ENCODE measurements around the gene C16orf90.

Gene C16orf90, protein sequence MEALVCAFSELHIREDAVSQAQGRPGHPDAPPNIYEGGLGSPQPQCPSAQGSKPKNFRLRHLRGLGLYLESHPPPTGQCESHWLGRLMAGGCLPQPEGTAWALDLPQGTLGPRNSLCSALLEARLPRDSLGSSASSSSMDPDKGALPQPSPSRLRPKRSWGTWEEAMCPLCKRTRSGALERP

DNA sequence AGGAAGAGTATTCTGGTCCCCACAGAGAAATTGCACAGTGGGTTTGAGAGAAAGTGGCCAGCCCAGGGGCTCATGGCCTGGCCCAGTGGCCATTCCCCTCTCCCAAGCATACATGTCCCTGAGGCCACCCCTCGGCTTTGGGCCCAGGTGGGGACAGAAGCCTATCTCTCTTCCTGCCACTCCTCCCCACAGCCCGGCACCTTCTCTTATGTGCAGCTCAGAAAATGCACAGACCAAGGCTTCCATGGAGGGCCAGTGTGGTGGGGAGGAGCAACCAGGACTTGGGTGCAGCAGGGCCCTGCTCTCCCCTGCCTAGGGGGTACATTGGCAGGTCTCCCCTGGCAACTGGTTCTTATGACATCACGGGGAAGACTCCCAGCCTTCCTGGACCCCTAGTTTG is at the start of gene C16orf90:
Gene C16orf90 (minus strand): TSS at position 314 of the 400 bp plus-strand sequence. CDS start 68 bp downstream, at position 246.
- no peak for DNase-seq

GRCh38 chr16:3542601-3543373 is 47.5 kb upstream of the C16orf90 start:
- DNase-seq = no peak

GRCh38 chr16:3541527-3542155 is 46.4 kb upstream of the C16orf90 start:
- DNase-seq = no peak

DNA sequence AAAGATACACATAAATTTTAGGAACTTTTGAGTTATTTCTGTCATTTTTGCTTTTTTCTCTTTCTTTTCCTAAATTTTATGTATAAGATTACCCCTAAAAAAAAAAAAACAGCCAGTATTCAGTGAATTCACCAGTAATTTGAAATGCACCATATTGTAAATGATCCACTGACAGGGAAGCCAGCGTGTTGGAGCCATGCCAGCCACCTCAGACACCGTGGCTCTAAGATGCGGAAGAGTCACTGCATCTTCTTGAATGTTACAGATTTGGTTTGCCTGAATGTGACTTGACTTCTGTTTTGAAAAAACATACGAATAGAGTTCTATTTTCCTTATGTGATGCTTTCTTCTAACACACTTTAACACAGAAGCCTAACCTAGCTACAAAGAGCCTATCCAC is 42.9 kb upstream of the C16orf90 start:
- DNase-seq = no peak

GRCh38 chr16:3536851-3537250 is 41.6 kb upstream of the C16orf90 start:
- DNase-seq = no peak

DNA sequence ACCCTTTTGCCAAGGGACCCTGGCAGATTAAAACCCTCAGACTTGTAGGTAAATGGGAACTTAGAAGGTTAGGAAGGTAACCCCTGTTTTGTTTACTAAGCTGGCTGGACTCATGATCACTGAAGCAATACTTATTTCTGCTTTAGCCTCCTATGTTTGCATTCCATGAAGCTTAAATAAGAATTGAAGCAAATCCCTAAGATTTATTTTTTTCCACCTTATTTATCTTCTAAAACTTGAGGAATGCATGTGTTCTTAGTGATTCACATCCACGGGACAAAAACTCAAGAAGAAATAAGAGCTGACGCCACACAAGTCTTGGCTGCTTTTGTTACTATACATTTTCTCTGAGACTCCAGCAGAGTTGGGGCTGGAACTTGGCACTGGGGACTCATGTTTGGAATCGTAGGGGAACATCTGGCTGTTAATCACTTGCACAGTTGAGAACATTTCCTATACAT is 41.0 kb upstream of the C16orf90 start:
- DNase-seq = no peak

DNA sequence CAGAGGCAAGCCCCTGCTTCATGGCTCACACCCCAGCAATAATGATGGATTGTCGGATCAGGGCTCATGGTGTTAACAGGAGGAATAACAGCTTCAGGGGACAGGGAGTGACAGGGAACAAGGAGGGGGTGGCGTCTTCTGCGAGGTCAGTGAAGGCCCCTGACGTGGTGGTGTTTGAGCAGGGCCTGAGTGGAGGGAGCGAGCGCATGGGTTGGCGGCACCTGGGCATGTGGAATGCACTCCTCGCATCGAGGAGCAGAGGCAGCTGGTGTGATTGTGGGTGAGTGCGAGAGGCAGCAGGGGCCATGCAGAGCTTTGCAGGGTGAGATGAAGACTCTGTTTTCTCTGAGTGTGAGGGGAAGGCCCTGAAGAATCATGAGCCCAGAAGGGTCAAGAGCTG is 38.8 kb upstream of the C16orf90 start:
- DNase-seq = no peak

DNA sequence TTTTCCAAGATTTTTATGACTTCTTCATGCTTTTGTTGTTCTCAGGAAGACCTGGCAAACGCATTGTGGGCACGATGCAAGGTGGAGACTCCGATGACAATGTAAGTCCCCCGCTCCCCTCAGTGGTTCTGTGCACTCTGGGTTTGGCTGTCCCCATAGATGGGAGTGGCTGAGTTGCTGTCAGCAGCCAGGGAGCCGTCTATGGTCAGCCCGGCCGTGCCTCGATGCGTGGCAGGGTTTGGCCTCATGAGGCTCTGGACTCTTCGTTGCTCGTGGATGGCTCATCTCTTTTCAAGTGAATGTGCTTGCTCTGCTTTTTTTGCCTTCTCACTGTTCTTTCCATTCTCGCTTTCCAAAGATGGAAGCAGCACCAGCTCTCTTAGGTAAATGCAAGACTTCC is 37.5 kb upstream of the C16orf90 start:
- DNase-seq = no peak

DNA sequence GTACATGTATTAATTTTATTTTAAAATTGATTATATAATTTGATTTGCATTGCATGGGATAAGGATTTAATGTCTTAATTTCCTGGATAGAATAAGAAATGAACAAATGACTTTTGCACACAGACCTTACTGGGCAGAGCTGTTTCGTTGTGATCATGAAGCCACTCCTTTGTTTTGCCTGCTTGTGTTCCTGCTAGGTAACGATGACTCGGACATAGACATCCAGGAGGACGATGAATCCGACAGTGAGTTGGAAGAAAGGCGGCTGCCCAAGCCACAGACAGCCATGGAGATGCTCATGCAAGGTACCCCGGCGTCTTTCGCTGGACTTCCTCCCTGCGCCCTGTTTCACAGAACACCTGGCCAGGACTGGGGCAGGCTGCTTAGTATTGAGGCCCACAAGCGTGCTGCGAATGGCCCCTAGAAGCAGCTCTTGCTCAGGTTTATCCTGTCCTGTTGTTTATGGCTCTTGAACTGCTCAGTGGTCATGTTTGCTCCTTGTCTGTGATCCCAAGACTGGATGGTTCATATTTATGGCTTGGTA is 35.2 kb upstream of the C16orf90 start:
- no peak for DNase-seq

- DNase-seq = no peak
Observed at GRCh38 chr16:3529175-3529574, 33.9 kb upstream of the C16orf90 start.

DNA sequence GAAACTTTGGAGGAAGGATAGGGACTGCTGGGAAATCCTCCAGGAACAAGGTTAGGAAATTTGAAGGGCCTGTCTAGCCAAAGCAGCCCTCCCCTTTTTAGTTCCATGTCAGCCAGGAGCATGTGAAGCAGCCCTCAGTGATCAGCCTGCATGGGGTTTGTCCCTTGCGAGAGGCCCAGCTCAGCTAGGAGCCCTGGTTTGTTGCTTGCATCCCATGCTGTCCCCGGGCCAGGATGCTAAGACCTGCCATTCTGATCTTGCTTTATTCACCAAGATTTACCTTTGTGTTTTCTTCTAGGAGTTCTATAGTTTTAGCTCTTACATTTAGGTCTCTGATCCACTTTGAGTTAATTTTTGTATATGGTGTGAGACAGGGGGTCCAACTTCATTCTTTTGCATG is 33.1 kb upstream of the C16orf90 start:
- DNase-seq = no peak

DNA sequence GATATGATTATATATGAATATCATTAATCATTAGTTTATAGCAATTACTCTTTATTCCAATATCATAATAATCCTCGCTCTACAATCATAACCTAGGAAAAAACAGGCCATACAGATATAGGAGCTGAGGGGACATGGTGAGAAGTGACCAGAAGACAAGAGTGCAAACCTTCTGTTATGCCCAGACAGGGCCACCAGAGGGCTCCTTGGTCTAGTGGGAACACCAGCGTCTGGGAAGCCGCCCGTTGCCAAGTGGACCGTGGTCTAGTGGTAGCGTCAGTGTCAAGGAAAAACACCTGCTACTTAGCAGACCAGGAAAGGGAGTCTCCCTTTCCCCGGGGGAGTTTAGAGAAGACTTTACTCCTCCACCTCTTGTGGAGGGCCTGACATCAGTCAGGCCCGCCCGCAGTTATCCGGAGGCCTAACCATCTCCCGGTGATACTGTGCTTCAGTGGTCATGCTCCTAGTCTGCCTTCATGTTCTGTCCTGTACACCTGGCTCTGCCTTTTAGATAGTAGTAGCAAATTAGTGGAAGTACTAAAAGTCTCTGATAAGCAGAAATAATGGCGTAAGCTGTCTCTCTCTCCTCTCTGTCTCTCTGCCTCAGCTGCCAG is 32.0 kb upstream of the C16orf90 start:
- peak; percentile 42 to 48 for DNase-seq

DNA sequence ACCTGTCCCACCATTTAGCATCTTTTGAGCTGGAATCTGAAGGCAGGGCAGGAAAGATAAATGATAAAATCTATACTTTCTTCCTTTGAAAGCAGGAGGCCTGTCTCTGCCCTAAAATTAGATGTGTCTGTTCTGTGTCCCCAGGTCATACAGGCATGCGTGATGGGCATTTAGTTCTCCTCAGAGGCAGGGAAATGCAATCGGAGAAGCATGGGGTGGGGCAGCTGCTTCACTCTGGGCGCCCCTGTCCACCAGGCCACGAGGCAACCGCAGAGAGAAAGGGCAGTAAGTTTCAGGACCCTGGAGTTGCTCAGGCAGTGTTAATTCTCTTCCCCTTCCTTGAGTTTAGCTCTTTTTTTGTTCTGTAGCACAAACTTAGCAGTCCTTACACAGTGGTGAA is 30.7 kb upstream of the C16orf90 start:
- DNase-seq = no peak

- DNase-seq = no peak
Observed at GRCh38 chr16:3523281-3523680, 28.0 kb upstream of the C16orf90 start.

GRCh38 chr16:3520841-3521240 is 25.6 kb upstream of the C16orf90 start:
- no peak for DNase-seq

DNA sequence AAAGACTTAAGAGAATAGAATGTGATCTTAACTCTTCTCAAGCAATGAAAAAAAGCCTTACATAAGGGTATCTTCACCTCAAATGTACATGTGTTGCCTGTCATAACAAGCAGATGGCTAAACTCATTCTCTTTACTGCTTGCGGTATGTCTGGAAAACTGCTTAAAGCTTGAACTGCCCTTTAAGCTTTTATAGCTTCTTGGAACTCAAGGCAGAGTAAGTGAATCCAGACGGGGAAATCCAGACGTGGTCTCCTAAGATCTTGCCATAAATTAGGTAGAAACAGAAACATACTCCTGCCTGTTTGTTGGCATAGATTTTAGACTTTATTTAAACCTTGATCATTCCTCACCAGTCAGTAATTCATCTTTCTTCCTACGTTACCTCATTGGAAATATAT is 25.1 kb upstream of the C16orf90 start:
- no peak for DNase-seq

DNA sequence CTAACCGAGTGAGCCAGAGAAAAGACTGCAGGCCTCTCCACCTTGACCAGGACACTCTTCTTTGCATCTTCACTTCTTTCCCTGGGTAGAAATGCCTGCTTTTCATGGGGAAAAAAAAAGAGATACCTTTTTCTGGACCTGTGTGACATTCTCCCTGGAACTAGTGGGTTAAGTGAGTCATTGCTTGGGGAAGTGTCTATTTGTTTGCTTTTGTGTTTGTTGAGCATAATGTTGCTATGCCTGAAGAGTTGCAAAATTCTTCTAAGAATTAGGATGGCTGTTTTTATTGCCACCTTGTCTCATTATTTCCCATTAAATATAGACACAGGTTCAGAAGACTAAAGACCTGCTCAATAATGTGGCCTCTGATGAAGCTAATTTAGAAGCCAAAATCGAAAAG is 24.3 kb upstream of the C16orf90 start:
- DNase-seq = no peak

GRCh38 chr16:3518986-3519348 is 23.7 kb upstream of the C16orf90 start:
- no peak for DNase-seq

DNA sequence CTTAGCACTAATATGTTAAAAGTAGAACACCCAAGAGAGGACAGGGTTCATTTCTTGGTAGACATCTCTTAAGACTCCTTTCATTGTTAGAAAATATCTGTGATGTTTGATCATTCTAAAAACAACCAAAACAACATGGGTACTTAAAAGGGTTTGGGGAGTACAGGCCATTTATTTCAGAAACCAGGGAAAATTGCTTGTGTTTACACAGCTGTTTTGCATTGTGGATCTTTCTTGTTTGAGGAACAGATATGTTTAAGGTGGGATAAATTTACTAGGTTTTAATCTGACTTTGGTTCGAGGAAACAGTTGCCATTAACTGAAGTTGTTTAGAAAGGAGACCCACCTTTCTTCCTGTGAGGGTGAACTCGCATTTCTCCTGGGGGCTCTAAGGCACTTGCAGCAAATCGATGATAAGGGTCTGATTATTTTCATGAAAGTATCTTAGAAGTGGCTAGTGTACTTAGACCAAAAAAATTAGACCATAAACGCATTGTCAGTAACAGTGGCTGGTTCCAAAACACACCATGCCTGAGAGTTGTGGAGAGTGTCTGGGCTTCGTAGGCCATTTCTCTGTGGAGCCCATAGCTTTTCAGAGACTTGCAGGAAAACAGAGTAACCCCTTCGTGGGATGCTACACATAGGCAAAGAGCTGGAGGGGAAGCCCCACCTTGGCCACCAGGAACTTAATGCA is 23.1 kb upstream of the C16orf90 start:
- DNase-seq = no peak

- DNase-seq = no peak
Observed at GRCh38 chr16:3515897-3516296, 20.6 kb upstream of the C16orf90 start.

DNA sequence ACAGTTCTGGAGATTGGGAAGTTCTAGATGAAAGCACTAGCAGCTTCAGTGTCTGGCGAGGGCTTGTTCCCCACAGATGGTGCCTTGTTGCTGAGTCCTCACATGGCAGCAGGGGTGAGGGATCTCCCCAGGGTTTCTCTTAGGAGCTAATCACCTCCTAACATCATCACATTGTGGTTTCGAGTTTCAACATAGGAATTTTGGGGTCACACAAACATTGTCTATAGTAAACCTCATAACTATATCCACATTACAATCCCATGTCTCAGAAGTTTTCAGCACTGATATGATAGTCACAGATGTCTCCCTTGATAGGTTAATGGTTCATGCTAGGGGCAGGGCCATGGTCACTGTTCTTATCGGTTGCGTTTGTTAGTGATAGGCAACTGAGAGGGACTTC is 19.3 kb upstream of the C16orf90 start:
- no peak for DNase-seq

DNA sequence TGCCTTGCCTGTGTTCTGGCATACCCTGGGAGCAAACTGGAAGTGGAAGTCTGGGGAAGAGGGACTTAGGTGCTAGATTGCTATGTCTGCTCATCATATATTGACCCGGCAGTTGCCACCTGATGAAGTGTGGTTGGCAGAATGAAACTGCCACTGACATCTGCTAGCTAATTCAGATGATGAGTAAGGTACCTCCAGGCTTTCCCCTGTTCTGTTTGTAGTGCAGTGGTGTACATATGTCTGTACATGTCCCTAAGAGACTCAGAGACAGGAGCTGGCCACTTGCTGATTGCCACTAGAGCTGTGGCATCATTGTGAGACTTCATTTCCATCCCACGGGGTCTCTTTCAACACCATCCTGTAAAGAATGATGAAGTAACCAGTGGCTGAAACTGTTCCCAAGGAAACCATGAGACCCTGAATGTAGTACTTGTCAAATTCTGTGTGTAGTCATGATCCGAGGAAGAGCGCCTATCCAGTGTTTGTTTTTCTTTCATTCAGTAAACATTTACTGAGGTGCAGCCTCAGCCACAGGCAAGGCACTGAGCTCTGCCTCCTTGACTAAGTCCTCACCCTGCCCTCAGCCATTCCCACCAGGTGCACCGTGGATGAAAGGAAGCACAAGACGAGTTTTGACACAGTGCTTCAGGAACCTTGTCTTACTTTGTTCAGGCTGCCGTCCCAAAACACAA is 18.7 kb upstream of the C16orf90 start:
- no peak for DNase-seq
